Dedifferentiated amniotic fluid mesenchymal stem cell (primary cell): ENCODE results near the gene MIPOL1.
A peak's percentile ranks its signal among the peaks of the same experiment; 100 is the strongest.
"Not testable (repeated sequence)": the region's sequence is repeated elsewhere in the genome, so short reads cannot be mapped to it uniquely, and the experiment has no call there.

ENCODE experiments used
- DNase-seq: peaks from one replicate; pipeline ENCODE4 v3.0.0-alpha.2; 2016; ENCODE audit errors: extremely low spot score

Gene MIPOL1, protein sequence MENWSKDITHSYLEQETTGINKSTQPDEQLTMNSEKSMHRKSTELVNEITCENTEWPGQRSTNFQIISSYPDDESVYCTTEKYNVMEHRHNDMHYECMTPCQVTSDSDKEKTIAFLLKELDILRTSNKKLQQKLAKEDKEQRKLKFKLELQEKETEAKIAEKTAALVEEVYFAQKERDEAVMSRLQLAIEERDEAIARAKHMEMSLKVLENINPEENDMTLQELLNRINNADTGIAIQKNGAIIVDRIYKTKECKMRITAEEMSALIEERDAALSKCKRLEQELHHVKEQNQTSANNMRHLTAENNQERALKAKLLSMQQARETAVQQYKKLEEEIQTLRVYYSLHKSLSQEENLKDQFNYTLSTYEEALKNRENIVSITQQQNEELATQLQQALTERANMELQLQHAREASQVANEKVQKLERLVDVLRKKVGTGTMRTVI

DNA sequence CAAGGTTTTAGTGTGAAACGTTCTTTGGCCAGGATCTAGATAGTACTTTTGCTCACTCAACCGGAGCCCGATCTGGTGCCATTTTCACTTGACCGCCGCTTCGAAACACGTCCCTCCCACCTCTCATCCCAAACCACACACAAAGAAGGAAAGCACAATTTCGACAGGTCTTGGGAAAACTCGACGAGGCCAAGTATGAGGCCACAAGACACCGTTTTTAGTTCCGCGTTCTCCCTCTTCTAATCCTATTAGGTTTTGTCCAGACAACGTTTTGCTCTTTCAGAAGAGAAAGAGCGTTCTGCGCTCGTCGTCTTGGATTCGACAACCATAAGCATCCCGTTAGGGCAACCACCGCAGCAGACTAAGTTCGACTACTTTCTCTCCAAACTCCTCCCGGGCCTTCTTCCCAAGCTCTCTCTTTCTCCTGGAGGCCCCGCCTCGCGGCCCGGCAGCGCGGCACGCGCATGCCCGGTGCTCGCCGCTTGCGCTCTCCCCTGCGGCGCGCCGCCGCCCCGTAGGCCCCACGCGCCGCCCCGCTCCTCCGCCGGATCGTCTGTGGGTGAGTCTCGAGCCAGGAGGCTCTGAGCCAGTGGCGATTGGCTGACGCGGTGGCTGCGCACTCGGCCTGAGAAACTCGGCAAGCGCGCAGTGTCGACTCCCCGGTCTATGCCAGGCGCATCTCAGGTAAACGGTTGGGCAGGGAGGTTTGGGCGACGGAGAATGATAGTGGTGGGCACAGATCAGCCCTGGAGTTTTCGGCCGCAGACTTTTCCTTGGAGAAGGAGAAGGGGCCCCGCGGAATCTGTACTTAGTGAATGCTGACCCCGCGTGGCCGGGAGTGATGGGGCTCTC, at the start of gene MIPOL1:
Gene MIPOL1 (plus strand): TSS at position 517 of the 852 bp plus-strand sequence. CDS start 49,952 bp downstream, outside the sequence.
- peak; percentile 84 for DNase-seq

DNA sequence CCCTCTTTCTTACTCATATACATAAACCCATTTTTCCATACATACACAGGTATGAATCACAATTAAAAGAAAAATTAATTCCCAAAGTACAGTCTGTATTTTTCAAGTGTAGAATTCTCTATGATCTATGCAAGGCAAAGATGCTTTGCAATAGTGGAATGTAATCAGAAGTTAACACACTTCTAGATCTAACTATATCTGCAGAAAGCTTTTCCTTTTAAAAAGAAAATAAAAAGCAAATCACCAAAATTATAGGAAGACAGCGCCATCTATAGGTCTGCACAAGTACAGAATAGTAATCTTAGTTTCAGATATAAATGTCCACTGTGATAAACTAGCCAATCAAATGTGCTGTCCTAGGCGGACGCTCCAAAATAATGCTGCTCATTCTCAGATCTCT, 47.3 kb upstream of the MIPOL1 start:
- peak; percentile 83 for DNase-seq

DNA sequence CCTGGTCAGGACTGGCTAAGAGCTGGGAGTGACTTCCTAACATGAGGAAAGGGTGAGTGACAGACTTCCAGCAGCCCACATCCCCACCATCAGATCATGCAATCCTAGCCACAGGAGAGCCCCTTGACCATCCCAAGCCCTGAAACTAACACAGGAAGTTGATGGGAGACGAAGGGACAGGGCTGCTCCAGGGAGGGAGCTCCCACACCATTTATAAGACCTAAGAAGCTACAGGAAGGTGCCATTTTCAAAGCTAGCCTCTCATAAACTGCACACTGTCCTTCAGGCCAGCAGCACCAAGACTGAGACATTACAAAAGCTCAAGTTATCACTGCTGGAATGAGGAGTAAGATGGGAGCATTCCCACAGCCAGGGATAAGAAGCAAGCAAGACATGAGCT, 44.7 kb upstream of the MIPOL1 start:
- no peak for DNase-seq

DNA sequence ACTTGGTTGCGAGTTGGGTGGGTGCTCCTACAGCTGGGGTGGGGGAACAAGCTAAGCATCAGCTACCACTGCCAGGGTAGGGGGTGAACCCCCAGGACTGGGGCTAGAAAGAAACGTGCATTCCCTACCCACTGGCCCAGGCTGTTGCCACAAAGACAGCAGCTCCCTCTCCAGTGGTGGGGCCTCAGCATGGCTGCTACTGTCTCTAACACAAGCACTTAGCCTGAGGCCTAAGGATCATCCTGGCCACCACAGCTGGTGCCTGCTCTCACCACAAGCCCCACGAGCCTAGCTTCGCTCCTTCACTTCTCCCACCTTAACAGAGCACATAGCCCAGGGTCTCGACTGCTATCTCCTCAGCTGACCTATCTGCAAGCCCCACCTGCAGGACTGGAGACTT, 44.3 kb upstream of the MIPOL1 start:
- no peak for DNase-seq

DNA sequence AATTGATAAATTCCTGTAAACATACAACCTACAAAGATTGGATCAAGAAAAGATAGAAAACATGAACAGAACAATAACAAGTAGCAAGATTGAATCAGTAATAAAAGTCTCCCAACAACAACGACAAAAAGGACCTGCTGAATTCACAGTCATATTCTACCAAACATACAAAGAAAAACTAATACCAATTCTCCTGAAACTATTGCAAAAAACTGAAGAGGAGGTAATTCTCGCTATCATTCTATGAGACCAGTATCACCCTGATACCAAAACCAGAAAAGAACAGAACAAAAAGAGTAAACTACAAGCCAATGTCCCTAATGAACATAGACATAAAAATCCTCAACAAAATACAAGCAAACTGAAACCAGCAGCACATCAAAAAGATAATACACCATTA, 39.8 kb upstream of the MIPOL1 start:
- DNase-seq: no peak

DNA sequence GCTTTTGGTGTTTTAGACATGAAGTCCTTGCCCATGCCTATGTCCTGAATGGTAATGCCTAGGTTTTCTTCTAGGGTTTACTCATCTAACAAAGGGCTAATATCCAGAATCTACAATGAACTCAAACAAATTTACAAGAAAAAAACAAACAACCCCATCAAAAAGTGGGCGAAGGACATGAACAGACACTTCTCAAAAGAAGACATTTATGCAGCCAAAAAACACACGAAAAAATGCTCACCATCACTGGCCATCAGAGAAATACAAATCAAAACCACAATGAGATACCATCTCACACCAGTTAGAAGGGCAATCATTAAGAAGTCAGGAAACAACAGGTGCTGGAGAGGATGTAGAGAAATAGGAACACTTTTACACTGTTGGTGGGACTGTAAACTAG, 35.4 kb upstream of the MIPOL1 start:
- DNase-seq: not testable (repeated sequence)

DNA sequence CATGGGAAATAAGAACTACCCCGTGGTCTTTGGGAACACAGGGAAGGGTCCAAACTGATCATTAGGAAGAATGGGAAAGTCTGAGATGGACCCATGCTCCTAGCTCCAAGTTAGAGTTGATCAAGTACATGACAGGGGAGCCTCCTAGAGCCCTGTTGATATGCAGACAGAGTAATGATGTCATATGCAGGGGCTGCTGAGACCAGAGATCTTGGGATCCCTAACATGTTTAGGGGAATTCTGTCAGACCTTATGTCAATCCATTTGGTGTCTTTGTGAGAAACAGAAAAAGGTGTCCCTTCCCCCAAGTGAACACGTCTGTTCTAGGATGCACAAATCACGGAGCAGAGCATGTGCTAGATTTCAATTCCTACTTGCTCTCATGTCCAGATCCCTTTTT, 31.9 kb upstream of the MIPOL1 start:
- DNase-seq: no peak

DNA sequence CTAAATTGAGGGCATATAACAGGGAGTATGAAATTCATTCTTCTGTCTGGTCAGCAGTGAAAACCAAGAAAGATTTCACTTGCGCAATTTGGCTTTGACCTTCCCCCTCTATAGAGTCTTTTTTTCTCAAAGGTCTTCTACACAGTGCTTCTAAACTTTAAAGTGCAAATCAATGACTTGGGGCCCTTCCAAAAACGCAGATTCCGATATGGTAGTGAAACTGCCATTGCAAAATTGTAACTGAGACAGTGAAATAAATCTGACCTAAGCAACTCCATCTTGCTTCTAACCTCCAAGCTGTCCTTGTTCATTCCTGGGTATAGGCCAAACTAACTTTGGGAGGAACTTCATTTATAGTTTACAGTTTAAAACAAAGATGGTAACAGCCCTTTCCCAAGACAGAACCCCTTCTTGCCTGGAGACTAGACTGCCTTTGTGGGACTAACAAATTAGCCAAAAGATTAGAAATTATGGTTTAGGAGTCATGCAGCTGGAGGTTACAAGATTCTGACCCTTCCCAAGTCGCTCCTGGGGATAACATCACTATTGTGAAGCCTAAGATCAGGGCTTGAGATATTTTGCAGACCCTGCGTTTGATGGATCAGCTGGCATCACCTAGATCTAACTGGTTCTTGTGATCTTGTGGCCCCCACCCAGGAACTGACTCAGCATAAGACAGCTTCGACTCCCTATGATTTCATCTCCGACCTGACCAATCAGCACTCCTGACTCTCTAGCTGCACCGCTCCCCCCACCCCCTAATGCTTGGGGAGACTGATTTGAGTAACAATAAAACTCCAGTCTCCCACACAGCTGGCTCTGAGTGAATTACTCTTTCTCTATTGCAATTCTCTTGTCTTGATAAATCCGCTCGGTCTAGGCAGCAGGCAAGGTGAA, 30.3 kb upstream of the MIPOL1 start:
- no peak for DNase-seq

DNA sequence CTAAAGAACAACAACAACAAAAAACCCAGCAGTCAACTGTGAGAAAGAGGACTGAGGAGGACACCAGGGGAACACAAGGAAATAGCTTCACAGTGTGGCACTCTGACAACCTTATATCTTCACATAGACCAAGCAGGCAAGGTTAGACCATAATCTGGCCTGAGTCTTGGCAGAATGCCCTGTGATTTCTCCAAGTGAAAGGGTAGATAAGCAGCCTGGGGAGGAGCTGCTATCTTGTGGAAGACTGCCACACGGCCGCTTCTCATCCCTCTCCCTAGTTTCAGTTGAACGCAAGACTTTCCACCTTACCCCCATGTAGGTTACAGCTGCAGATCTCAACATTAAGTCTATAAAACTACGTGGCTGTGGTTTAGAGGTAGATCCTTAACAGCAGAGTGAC, 29.0 kb upstream of the MIPOL1 start:
- DNase-seq: no peak

DNA sequence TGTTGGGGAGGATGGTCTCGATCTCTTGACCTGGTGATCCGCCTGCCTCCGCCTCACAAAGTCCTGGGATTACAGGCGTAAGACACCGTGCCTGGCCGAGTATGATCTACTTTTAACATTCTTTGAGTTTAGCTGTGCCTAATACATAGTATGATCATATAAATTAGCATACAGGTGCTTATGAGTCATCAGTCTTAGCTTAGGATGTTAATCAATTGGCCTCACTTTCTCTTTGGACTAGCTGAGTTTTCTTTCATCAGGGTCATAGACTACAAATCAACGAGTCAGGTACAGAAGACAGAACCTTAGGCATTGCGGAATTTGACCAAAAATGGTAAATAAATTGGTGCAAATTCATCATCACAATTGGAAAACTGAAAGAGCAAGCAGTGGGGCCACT, 27.5 kb upstream of the MIPOL1 start:
- no peak for DNase-seq

DNA sequence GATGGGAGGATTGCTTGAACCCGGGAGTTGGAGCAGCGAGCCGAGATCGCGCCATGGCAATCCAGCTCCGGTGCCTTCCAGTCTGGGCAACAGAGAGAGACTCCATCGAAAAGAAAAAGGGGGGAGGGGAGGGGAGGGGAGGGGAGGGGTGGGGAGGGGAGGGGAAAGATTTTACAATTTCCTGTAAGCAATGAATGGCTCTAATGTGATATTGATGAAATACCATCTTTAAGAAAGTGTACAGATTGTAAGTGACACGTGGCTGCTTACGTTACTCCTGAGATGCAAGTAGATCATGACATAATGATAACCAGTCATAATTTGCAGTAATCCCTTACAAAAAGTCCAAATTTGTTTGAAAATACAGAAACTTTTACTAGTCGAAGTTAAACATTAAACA, 26.7 kb upstream of the MIPOL1 start:
- DNase-seq: no peak

DNA sequence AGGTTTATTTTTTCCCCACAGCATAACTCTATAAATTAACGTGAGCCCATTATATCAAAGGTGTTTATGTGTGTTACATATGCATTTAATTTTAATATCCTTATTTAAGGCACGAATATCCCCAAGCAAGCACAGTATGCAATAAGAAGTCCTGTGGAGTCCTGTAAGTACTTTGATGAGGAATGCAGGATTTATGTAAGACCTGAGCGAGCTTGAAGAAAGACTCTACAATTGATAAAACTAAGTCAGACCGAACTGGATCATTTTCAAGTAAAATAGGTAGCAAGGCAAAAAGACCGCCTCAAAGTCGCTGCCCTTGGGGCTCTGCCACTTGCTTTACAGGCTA, 26.1 kb upstream of the MIPOL1 start:
- no peak for DNase-seq

DNA sequence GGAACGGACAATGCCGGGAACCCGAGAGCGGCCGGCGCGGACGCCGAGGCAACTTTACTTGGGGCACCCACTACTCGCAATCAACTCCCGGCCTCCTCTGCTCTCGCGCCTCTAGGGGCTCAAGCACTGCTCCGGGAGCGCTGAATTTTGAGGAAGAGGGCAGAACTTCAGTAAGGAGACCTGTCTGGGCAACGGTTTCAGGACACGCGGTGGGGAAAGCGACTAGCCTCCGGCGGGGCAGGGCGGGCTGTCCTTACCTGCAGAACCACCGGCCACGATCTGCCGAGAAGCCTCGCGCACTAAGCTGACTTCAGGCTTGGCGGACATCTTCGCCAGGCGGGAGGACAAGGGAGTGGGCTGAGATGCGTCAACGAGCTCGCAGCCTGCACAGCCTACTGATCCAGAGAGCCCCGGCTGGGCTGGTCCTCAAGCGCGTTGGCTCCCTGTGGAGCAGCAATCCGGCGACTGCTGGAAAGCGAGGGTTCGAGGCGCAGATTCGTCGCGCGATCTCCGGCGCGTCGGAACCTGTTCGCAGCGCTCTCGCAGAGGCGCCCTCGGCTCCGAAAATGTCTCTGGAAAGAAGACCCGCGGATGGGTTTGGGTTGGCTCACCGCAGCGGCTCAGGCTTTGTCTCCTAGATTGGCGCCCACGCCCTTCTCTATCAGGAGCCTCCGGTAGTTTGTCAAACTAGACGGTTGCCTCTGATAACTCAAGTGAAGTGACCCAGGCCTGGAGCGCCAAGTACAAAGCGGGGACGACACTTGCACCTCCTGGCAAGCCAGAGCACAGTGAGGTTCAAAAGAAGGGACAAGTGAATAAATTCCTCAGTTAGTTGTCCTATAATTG, 25.5 kb upstream of the MIPOL1 start, which contains the start of gene SLC25A21:
Gene SLC25A21 (minus strand): TSS at position 583 of the 846 bp plus-strand sequence.
- DNase-seq: peak; percentile 78

DNA sequence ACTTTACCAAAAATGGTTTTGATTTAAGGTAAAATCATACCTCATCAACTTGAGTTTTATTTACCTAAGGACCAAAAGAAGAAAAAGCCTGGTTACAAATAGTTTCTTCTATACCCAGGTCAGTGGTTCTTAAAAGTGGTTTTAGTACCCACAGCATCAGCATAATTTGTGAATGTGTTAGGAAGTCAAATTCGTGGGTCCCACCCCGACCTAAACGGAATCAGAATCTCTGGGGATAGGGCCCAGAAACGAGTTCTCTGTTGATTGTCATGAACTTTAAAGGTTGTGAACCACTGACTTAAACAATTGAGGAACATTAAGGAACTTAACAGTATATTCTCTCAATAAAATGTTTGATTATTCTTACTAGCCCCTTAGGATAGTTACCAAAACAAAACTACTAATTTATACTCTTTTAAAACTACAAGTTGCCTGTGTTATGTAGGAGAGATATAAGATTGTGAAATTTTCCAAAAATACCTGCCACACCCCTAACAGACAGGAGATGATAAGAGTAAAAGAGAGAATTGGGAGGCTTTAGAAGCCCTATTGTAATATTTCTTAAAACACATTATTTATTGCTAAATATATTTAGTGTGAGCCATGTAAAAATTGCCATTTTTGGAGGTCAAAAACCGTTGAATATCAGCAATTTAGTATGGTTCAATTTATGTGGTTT, 24.7 kb upstream of the MIPOL1 start:
- no peak for DNase-seq

DNA sequence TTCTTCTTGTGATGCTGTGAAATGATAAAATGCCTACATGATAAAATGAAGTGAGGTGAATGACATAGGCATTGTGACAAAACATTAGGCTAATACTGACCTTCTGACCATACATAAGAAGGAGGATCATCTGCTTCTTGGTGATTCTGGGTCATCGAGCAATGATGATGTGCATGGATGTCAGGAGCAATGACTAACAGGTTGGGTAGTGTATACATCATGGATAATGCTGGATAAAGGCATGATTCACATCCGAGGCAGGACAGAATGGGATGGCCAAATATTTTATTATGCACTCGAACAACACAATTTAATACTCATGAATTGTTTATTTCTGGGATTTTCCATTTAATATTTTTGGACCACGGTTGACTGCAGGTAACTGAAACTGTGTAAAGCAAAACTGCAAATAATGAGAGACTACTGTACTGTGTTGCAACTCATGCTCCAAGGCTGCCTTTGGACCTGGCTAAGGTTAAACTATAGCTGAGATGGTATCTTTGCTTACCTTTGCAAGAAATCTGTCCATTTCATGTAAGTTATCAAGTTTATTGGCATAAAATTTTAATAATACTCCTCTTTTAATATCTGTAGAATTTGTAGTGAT, 17.7 kb upstream of the MIPOL1 start:
- DNase-seq: no peak

DNA sequence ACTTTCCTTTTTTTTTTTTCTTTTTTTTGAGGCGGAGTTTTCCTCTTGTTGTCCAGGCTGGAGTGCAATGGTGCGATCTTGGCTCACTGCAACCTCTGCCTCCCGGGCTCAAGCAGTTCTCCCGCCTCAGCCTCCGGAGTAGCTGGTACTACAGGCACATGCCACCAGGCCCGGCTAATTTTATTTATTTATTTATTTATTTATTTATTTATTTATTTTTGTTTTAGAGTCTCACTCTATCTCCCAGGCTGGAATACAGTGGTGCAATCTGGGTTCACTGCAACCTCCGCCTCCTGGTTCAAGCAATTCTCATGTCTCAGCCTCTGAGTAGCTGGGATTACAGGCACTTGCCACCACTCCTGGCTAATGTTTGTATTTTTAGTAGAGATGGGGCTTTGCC, 16.9 kb upstream of the MIPOL1 start:
- DNase-seq: not testable (repeated sequence)

DNA sequence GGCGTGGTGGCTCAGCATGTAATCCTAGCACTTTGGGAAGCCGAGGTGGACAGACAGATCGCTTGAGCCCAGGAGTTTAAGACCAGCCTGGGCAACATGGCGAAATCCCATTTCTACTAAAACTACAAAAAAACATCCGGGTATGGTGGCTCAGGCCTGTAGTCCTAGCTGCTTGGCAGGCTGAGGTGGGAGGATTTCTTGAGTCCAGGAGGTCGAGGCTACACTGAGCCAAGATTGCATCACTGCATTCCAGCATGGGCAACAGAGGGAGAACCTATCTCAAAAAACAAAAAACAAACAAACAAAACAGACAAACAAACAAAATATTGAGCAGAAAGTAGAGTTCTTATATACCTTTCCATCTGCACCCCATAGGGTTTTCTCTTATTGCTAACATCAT, 16.3 kb upstream of the MIPOL1 start:
- no peak for DNase-seq

DNA sequence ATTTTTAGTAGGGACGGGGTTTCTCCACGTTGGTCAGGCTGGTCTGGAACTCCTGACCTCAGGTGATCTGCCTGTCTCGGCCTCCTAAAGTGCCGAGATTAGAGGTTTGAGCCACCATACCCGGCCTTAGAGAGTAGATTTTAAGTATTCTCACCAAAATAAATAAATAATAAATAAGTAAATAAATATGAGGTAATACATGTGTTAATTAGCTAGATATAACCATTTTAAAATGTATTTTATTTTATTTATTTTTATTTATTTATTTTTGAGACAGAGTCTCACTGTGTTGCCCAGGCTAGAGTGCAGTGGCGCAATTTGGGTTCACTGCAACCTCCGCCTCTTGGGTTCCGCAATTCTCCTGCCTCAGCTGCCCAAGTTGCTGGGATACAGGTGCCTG, 13.2 kb upstream of the MIPOL1 start:
- not testable (repeated sequence) for DNase-seq

DNA sequence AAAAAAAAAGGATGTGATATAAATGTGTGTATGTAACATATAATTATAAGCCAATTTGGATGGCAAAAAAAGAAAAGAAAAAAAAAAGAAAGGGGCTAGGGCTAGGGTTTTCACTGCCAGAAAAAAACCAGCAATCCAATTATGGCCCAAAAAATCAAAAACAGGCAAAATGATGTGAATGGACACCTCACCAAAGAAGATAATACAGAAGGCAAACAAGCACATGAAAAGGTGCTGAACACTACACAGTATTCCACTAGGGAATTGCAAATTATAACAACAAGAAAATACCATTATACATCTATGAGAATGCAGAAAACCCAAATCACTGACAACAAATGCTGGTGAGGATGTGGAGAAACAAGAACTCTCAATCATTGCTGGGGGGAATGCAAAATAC, 12.1 kb upstream of the MIPOL1 start:
- no peak for DNase-seq

DNA sequence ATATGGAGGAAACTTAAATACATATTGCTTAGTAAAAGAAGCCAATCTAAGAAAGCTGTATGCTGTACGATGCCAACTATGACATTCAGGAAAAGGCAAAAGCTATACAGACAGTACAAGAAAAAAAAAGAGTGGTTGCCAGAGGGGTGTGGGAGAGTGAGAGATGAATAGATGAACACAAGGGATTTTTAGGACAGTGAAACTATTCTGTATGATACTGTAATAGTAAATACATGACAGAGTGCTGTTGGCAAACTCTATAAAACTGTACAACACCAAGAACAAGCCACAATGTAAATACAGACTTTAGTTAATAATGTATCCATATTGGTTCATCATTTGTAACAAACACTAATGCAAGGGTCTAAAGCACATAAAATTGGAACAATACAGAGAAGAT, 10.9 kb upstream of the MIPOL1 start:
- DNase-seq: no peak
